Body of pancreas (tissue), 4 donors: Measurements from ENCODE around the gene CIB2. TPM values are rescaled to one million over a fixed set of nuclear protein-coding genes. Genes with fewer than 3 reads are reported as not detected.

Experiments used
- ATAC-seq: fragments of 150-250 bp; one replicate; pipeline ENCODE4 v1.9.1; 2016
- DNase-seq, 4 donors: peaks; one replicate each; pipeline ENCODE4 v3.0.0-alpha.2; 2019
- H3K27ac ChIP-seq, 4 donors: fragments of 200-600 bp; sonication (generic); 1 replicate in 3 of 4; 2 replicates in 1 of 4; pipeline versions ENCODE4 v1.5.1 to v1.6.1; 2016 to 2019; ENCODE audit warnings: mild to moderate bottlenecking in 1 of 4, mixed read lengths in 1 of 4, moderate library complexity in 1 of 4
- H3K27me3 ChIP-seq, 2 donors: fragments of 200-600 bp; sonication (generic); one replicate each; pipeline ENCODE4 v1.6.0; 2016; ENCODE audit warnings: mild to moderate bottlenecking in 1 of 2
- H3K36me3 ChIP-seq, 2 donors: fragments of 200-600 bp; sonication (generic); replicated peaks in 1 of 2; 2 replicates each; pipeline ENCODE4 v1.5.1; 2016; ENCODE audit warnings: low read depth in 2 of 2; ENCODE audit not compliant: insufficient read depth in 1 of 2
- H3K4me1 ChIP-seq: fragments of 200-600 bp; sonication (generic); one replicate; pipeline ENCODE4 v1.6.0; 2016
- H3K4me3 ChIP-seq, 2 donors: fragments of 200-600 bp; sonication (generic); 1 replicate in 1 of 2; 2 replicates in 1 of 2; pipeline ENCODE4 v1.5.1; 2016 to 2019
- H3K9me3 ChIP-seq, 3 donors: fragments of 200-600 bp; sonication (generic); 1 replicate in 2 of 3; 2 replicates in 1 of 3; pipeline ENCODE4 v1.5.1; 2016
- POLR2A ChIP-seq, 3 donors: fragments of 450-650 bp; IDR thresholded peaks; one replicate each; pipeline ENCODE4 v1.6.1; 2016; ENCODE audit warnings: antibody characterized with exemption in 3 of 3, mild to moderate bottlenecking in 2 of 3
- WGBS, 2 donors: methylation state at CpG; one replicate each; pipeline ENCODE4 v1.1.5; 2017; 5-methylcytosine and 5-hydroxymethylcytosine counted together
- intact Hi-C: fragments of 100-400 bp; cut with DNase I; formaldehyde crosslinking; loops from one replicate; pipeline ENCODE4 v1.15.1; 2023
- total RNA-seq, 2 donors: library from RNA; depleted of rRNA; stranded (reverse); fragments of >200 nt; gene quantifications; one replicate each; pipeline ENCODE4 v1.1.0, GENCODE V29; 2016
- TF ChIP-seq, protein P1 (sequence below), 7 experiments: fragments of 450-650 bp in 4 of 7; fragments of 200-600 bp in 3 of 7; sonication (generic) in 3 of 7; IDR thresholded peaks; one replicate each; pipeline ENCODE4 v1.5.1; 2016 to 2019; ENCODE audit warnings: antibody characterized with exemption in 7 of 7

CIB2 gene
- total RNA-seq, 2 donors from 2014 or later: 3.4 to 6.9 TPM

DNA sequence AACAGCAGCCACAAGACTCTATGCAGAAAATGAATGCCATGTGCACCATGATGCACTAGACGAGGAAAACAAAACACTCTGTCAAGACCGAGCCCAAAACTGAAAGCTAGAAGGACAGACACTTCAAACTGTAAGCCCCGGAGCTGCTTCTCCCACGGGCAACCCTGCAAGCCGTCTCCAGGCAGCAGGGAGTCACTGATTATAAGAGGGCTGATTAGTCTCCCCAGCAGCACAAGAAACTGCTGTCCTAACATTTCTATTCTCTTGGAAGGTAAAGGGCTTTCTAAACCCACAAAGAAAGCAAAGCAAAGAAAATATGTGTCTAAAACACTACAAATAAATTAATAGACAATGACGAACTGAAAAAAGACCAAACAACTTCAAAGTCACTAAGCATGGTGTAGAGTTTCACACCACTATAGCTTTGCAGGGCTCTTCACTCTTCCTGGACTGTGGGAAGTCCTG lies 69.2 kb downstream of the CIB2 start:
- intact Hi-C loops: no loop called here

DNA sequence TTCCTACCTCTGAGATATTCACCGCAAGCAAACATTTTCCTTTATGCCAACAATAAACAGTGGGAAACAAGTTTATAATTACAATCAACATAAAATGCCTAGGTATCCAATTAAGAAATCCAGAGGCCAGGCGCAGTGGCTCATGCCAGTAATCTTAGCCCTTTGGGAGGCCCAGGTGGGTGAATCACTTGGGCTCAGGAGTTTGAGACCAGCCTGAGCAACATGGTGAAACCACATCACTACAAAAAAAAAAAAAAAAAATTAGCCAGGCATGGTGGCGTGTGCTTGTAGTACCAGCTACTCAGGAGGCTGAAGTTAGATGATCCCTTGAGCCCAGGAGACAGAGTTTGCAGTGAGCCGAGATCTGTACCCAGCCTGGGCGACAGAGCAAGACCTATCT lies 71.0 kb downstream of the CIB2 start:
- peak overlapping the region in 1 of 4 donors; percentile 7 for H3K27ac ChIP-seq
- no peak for TF ChIP-seq POLR2A (IDR thresholded peaks at IDR 0.05)
- TF ChIP-seq, protein P1, sequence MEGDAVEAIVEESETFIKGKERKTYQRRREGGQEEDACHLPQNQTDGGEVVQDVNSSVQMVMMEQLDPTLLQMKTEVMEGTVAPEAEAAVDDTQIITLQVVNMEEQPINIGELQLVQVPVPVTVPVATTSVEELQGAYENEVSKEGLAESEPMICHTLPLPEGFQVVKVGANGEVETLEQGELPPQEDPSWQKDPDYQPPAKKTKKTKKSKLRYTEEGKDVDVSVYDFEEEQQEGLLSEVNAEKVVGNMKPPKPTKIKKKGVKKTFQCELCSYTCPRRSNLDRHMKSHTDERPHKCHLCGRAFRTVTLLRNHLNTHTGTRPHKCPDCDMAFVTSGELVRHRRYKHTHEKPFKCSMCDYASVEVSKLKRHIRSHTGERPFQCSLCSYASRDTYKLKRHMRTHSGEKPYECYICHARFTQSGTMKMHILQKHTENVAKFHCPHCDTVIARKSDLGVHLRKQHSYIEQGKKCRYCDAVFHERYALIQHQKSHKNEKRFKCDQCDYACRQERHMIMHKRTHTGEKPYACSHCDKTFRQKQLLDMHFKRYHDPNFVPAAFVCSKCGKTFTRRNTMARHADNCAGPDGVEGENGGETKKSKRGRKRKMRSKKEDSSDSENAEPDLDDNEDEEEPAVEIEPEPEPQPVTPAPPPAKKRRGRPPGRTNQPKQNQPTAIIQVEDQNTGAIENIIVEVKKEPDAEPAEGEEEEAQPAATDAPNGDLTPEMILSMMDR (IDR thresholded peaks at IDR 0.05): no peak
- no peaks in the 10 kb centered on the region for H3K9me3 ChIP-seq
- no peaks in the 10 kb centered on the region for H3K27me3 ChIP-seq
- intact Hi-C loops: no loop called here
- WGBS, 2 donors: 94 to 98% methylated on average over 5 of the region's 5 CpGs
- ATAC-seq (no peak), DNase-seq (no peak)
- no peak overlapping the region for H3K4me3 ChIP-seq
- no peaks in the 10 kb centered on the region for H3K36me3 ChIP-seq
- H3K4me1 ChIP-seq: peaks cover 85% of the 10 kb centered on the region

More for the DNA sequence above, 69.2 kb downstream of the CIB2 start:
- TF ChIP-seq, protein P1 (IDR thresholded peaks at IDR 0.05): no peak
- no peak for TF ChIP-seq POLR2A (IDR thresholded peaks at IDR 0.05)
- Histone ChIP-seq H3K4me3 (no peak overlapping the region), H3K36me3 (no peaks in the 10 kb centered on the region), H3K9me3 (no peaks in the 10 kb centered on the region), H3K27me3 (no peaks in the 10 kb centered on the region), H3K4me1 (peaks cover 85% of the 10 kb centered on the region), H3K27ac (peak overlapping the region in 2 of 4 donors; percentile 21 to 29)
- ATAC-seq (no peak), DNase-seq (peak in 1 of 4 donors; percentile 24)
- 2 to 4% methylated on average over 6 of the region's 6 CpGs for WGBS, 2 donors

DNA sequence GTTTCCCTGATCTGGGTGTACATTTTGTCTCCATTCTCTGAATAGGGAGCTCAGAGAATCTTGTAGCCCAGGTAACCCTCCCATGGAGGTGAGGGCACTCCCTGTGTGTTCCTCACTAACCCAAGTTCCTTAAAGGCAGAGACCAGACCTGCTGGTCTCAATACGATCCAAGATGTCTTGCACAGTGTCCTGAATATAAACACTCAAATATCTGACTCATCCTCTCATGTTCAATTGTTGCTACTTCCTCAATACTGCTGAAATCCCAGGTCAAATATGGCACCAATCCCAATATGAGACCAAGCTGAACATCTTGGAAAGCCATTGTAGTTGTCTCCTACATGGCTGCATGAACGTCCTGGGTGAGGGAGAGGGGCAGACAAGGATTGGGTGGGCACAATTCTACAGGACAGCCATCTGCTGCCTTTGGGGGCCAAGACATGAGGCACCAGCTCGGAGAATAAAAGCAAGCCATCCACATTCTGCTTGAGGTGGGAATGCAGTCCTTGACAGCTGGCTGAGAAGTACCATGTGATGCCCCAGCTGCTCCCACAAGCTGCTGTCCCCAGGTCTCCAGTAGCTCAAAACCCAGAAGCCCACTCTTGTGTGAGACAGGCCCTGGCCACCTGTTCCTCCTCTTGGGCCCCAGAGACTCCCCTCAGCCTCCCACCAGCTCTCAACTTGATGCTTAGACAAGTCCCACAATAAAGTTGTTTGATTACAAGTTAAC lies 72.0 kb downstream of the CIB2 start:
- Histone ChIP-seq H3K9me3 (no peaks in the 10 kb centered on the region), H3K4me3 (no peak overlapping the region), H3K27me3 (no peaks in the 10 kb centered on the region), H3K4me1 (peaks cover 80% of the 10 kb centered on the region), H3K36me3 (no peaks in the 10 kb centered on the region), H3K27ac (peak overlapping the region in 2 of 4 donors; percentile 26 to 52)
- TF ChIP-seq POLR2A (IDR thresholded peaks at IDR 0.05): no peak
- TF ChIP-seq, protein P1 (IDR thresholded peaks at IDR 0.05): no peak
- ATAC-seq (no peak), DNase-seq (peak in 1 of 4 donors; percentile 6)
- 72 to 83% methylated on average over 2 to 3 of the region's 3 CpGs for WGBS, 2 donors
- intact Hi-C loops: no loop called here

DNA sequence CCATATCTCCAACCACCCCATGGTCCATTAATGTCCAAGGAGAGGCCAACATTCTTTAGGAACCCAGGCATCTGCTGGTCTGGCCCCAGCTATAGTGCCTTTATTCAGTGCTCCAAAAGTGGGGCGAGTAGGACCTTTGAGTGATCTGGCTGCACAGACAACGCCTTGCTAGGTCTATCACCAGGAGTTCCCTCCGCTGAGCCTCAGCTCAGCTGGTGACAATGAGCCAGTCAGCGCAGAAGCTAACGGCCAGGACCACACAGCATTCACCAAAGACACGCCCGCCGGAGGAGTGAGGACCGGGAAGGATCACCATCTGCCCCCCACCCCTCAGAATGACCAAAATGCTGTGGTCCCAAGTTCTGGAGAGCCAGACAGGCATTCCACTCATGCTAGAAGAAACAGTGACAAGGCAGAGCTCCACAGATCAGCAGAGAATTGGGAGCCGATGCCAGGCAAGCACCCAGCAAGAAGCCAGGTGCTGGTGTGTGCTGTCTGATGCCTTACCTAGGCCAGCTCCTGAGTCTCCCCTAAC lies 72.8 kb downstream of the CIB2 start:
- no peak overlapping the region for H3K4me3 ChIP-seq
- DNase-seq (peak in 1 of 4 donors; percentile 7), ATAC-seq (no peak)
- WGBS, 2 donors: 84 to 90% methylated on average over 3 to 10 of the region's 10 CpGs
- no peaks in the 10 kb centered on the region for H3K9me3 ChIP-seq
- H3K36me3 ChIP-seq: peaks cover 0 to 2% of the 10 kb centered on the region in 2 donors
- H3K27me3 ChIP-seq: no peaks in the 10 kb centered on the region
- TF ChIP-seq, protein P1 (IDR thresholded peaks at IDR 0.05): no peak
- TF ChIP-seq POLR2A (IDR thresholded peaks at IDR 0.05): no peak
- H3K4me1 ChIP-seq: peaks cover 72% of the 10 kb centered on the region
- peak overlapping the region in 2 of 4 donors; percentile 26 to 52 for H3K27ac ChIP-seq
- intact Hi-C loops: no loop called here
